HG03439 (cell line): Measurements from ENCODE around the gene COG5.

Experiments used
- ATAC-seq: cut with Tn5 transposase; IDR thresholded peaks from one replicate; pipeline ENCODE4 v1.9.1; 2021; ENCODE audit warnings: mild to moderate bottlenecking, moderate library complexity; ENCODE audit not compliant: unreplicated experiment

COG5 gene

GRCh38 chr7:107467972-107468371 lies 95.7 kb downstream of the COG5 start:
- no peak for ATAC-seq

DNA sequence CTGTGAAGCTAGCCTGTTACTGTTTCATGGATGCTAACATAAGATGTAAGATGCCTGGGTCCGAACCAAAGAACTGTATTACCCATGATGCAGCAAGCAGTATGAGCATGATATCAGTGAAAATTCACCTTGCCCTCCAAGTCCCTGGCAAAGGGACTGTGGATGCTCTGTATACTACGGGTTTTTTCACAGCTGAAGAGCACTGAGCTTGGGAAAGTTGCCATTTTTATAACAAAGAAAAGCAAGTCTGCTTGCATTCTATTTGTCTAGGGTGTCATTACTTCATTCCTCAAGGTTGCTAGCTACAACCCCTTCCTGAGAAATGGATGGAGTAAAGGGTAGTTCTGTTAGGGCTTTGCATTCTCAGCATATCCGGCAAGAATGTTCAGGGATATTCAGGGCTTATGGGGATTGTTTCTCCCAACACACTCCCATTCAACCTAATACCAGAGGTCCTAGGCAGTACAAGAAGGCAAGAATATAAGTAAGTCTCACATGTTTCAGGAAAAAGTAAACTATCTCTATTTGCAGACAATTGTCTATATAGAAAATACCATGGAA lies 99.0 kb downstream of the COG5 start:
- no peak for ATAC-seq

GRCh38 chr7:107463139-107464078 lies 100.3 kb downstream of the COG5 start:
- no peak for ATAC-seq

DNA sequence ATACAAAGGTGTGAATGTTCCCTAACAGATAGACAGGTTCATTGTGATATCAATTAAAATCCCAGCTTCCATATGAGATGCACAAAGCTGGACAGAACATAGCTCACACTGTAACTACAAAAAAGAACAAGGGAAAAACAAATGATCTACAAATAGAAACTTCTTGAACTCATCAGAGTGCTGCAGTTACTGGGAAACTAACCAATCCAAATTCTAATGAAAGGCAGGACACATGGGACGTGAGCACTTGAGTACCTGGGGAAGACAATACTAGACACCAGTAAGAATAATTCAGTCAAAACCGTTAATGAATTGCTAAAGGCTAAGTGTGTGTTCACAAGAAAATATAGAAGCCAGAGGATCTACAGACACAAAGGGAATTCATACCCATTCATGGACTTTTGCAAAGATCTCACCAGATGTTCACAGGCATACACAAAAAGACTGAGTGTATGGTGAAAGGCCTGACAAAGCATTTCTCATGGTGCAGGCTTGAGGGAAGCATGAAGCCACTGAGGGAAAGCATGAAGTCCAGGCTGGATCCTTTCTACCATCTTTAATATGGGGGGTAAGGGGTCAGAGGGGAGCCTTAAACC lies 101.7 kb downstream of the COG5 start:
- no peak for ATAC-seq

DNA sequence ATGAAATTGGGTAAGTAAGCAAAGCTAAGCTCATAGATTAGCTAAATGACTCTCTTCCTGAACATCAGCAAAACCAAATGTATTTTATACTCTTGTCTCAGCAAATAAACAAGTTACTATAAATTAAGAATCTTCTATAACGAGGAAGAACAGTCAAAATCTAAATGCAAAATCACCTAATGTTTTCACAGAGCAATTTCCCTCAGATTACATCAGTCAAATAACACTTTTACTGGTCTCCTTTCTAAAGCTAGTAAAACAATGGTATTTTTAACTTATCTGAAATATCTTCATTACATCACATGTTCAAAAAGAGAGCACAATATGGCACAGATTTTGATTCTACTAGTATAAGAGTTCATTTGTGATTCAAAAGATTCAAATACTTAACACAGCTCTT lies 110.3 kb downstream of the COG5 start:
- no peak for ATAC-seq

DNA sequence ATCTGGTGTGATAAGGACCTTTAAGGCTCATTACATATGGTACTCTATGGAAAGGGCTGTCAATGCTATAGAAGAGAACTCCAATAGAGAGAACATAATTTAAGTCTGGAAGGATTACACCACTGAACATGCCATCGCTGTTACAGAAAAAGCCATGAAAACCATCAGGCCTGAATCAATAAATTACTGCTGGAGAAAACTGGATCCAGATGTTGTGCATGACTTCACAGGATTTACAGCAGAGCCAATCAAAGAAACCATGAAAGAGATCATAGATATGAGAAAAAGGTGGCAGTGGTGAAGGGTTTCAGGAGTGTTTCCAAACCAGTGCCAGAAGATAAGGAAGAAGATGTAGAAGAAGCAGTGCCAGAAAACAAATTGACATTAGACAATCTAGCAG lies 112.8 kb downstream of the COG5 start:
- ATAC-seq: no peak

- no peak for ATAC-seq
Measured at GRCh38 chr7:107446988-107447387, 116.7 kb downstream of the COG5 start.

DNA sequence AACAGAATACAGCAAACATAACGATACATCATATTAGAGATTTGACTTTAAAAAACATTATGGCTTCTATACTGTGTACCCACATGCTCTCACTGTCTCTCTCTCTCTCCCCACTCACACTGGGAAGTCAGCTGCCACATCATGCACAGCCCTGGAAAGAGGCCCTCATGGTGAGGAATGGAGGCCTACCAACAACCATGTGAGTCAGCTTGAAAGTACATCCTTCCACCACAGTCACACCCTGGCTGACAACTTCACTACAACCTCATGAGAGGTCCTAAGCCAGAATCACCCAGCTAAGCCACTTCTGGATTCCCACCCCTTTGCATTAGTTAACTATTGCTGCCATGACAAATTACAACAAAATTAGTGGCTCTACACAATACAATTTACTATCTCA lies 117.2 kb downstream of the COG5 start:
- ATAC-seq: no peak

- ATAC-seq: no peak
Measured at GRCh38 chr7:107442678-107443077, 121.0 kb downstream of the COG5 start.

- ATAC-seq: no peak
Measured at GRCh38 chr7:107441581-107442422, 121.9 kb downstream of the COG5 start.

GRCh38 chr7:107439025-107439424 lies 124.7 kb downstream of the COG5 start:
- no peak for ATAC-seq

GRCh38 chr7:107435749-107436148 lies 128.0 kb downstream of the COG5 start:
- ATAC-seq: no peak

- ATAC-seq: no peak
Measured at GRCh38 chr7:107432261-107432660, 131.5 kb downstream of the COG5 start.

GRCh38 chr7:107430057-107430456 lies 133.7 kb downstream of the COG5 start:
- no peak for ATAC-seq

DNA sequence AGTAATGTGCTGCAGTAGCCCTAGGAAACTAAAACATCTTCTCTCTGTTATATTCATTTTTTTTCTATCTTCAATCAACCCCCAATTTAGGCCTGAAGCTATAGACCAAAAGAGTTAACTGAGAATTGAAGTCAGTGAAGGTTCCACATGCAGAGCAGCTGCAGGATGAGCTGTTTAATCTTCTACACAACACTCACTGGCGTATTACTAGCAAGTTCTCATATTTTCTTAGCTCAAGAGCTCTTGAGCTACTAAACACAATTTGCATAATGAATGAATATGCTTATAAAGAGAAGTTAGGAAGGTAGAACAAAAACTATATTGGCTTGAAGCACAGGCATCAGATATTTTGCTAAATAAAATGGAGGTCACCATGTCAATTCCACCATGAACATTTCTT lies 135.1 kb downstream of the COG5 start:
- no peak for ATAC-seq

DNA sequence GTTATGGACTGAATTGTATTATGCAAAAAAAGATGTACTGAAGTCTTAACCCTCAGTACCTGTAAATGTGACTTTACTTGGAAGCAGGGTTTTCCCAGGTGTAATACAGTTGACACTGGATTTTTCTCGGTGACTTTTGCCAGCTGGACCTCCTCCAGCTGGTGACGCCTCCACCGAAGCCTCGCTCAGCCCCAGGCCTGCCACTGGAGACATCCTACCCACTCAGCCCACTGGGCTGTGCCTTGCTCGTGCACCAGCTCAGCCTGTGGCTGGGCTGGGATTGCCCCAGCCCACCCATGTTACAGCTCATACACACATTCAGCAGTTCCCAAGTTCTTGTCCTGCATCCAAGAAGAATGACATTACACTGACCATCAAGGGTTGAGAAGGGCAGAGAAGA lies 136.3 kb downstream of the COG5 start:
- ATAC-seq: no peak

DNA sequence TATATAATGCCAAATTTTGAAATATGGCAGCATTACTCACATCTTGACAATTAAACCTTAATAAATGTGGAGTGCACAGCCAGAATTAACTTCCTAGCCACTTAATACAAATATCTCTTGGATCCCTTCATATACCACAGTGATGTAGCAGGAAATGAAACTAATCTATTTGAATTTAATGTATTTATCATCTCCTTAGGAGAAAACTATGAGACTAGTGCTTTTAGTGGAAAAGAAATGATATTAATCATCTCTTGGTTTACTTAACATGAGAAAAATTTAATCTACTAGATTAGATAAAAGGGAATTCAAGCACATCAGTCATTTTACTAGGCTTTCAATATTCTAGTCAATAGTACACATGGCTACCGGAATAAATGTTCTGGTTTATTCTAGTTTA lies 149.5 kb downstream of the COG5 start:
- no peak for ATAC-seq

- ATAC-seq: no peak
Measured at GRCh38 chr7:107408349-107408748, 155.4 kb downstream of the COG5 start.

DNA sequence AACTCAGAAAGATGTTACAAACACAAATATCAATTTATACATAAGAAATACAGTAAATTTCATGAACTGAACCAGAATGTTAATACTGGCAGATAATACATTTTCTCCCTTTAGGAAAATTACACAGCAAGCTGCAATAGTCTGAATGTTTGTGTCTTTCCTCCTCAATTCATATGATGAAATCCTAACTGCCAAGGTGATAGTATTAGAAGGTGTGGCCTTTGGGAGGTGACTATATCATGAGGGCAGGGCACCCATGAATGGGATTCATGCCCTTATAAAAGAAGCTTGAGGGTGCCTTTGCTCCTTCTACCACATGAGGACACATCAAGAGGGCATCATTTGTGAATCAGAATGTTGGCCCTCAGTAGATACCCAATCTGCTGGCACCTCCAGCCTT lies 158.2 kb downstream of the COG5 start:
- no peak for ATAC-seq

- ATAC-seq: no peak
Measured at GRCh38 chr7:107404740-107405537, 158.8 kb downstream of the COG5 start.
